IMR-90 (cell line): Measurements from ENCODE around the gene SMCHD1.

Source experiments
- BHLHE40 ChIP-seq: fragments of 150-350 bp; IDR thresholded peaks from 2 replicates; pipeline ENCODE4 v1.6.1; 2016; ENCODE audit warnings: mild to moderate bottlenecking, low read depth, low read length
- CEBPB ChIP-seq: IDR thresholded peaks from 2 replicates; pipeline ENCODE4 v1.6.1; 2012; ENCODE audit warnings: low read depth, low read length, improper control_type of control experiment
- MAFK ChIP-seq: IDR thresholded peaks from 2 replicates; pipeline ENCODE4 v1.6.1; 2012; ENCODE audit warnings: low read depth, low read length, improper control_type of control experiment
- POLR2A ChIP-seq: IDR thresholded peaks from 2 replicates; pipeline ENCODE4 v1.6.1; 2012; ENCODE audit warnings: mild to moderate bottlenecking, low read depth, low read length
- RFX5 ChIP-seq: IDR thresholded peaks from 2 replicates; pipeline ENCODE4 v1.8.0; 2012; ENCODE audit warnings: low read depth, mild to moderate bottlenecking, low read length, moderate library complexity
- SMC3 ChIP-seq: fragments of 150-350 bp; IDR thresholded peaks from 2 replicates; pipeline ENCODE4 v1.6.1; 2016; ENCODE audit warnings: low read depth, mild to moderate bottlenecking, antibody characterized with exemption, low read length, moderate library complexity
- TF ChIP-seq, protein P1 (sequence below): fragments of 150-350 bp; IDR thresholded peaks from 2 replicates; pipeline ENCODE4 v1.6.1; 2016; ENCODE audit warnings: low read depth, mild to moderate bottlenecking, low read length, moderate library complexity, borderline replicate concordance
- TF ChIP-seq, protein P2 (sequence below): conservative IDR thresholded peaks from 2 replicates; pipeline ENCODE4 v1.5.1; 2012; ENCODE audit warnings: mild to moderate bottlenecking, low read depth, low read length, improper control_type of control experiment

DNA sequence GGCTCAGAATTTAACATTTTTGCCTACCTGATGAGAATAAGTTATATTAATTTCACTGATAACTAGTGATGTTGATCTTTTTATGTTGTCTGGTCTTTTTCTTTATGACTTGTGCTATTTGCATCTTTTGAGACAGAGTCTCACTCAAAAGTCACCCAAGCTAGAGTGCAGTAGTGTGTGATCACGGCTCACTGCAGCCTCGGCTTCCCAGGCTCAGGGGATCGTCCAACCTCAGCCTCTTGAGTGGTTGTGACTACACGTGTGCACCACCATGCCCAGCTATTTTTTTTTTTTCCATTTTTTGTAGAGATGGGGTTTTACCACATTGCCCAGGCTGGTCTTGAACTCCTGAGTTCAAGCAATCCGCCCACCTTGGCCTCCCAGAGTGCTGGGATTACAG, 7.5 kb downstream of the SMCHD1 start:
- TF ChIP-seq CEBPB (no peak), BHLHE40 (no peak), POLR2A (no peak), SMC3 (no peak), RFX5 (no peak), MAFK (no peak)
- TF ChIP-seq, protein P1, sequence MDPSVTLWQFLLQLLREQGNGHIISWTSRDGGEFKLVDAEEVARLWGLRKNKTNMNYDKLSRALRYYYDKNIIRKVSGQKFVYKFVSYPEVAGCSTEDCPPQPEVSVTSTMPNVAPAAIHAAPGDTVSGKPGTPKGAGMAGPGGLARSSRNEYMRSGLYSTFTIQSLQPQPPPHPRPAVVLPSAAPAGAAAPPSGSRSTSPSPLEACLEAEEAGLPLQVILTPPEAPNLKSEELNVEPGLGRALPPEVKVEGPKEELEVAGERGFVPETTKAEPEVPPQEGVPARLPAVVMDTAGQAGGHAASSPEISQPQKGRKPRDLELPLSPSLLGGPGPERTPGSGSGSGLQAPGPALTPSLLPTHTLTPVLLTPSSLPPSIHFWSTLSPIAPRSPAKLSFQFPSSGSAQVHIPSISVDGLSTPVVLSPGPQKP = no peak
- TF ChIP-seq, protein P2, sequence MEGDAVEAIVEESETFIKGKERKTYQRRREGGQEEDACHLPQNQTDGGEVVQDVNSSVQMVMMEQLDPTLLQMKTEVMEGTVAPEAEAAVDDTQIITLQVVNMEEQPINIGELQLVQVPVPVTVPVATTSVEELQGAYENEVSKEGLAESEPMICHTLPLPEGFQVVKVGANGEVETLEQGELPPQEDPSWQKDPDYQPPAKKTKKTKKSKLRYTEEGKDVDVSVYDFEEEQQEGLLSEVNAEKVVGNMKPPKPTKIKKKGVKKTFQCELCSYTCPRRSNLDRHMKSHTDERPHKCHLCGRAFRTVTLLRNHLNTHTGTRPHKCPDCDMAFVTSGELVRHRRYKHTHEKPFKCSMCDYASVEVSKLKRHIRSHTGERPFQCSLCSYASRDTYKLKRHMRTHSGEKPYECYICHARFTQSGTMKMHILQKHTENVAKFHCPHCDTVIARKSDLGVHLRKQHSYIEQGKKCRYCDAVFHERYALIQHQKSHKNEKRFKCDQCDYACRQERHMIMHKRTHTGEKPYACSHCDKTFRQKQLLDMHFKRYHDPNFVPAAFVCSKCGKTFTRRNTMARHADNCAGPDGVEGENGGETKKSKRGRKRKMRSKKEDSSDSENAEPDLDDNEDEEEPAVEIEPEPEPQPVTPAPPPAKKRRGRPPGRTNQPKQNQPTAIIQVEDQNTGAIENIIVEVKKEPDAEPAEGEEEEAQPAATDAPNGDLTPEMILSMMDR = no peak
